HL-60 (cell line): ENCODE data around the gene TULP4.

Experiments
- DNase-seq, 2 experiments: peaks; one replicate each; pipeline ENCODE4 v3.0.0-alpha.2; 2010 to 2020; ENCODE audit warnings: low read depth in 1 of 2, low spot score in 1 of 2
- H3K27ac ChIP-seq: fragments of 250-450 bp; sonication (Bioruptor Pico); replicated peaks from 2 replicates; pipeline ENCODE4 v1.5.1; 2020; ENCODE audit warnings: mild to moderate bottlenecking, moderate library complexity
- H3K27me3 ChIP-seq: fragments of 250-450 bp; sonication (Bioruptor Pico); 2 replicates; pipeline ENCODE4 v1.5.1; 2021; ENCODE audit warnings: mild to moderate bottlenecking, moderate library complexity; ENCODE audit not compliant: insufficient read depth, poor library complexity, severe bottlenecking
- H3K4me3 ChIP-seq: replicated peaks from 2 replicates; pipeline ENCODE4 v1.5.1; 2011; ENCODE audit warnings: mild to moderate bottlenecking, control low read depth, low read length; ENCODE audit not compliant: insufficient read depth
- CTCF ChIP-seq: IDR thresholded peaks from one replicate; pipeline ENCODE4 v1.5.1; 2011; ENCODE audit warnings: low read length, control low read depth, inconsistent platforms; ENCODE audit not compliant: insufficient read depth
- GABPA ChIP-seq: IDR thresholded peaks from 2 replicates; pipeline ENCODE4 v1.6.1; 2012; ENCODE audit warnings: low read depth
- POLR2AphosphoS5 ChIP-seq: IDR thresholded peaks from 2 replicates; pipeline ENCODE4 v1.6.1; 2012; ENCODE audit warnings: low read depth
- REST ChIP-seq: IDR thresholded peaks from 2 replicates; pipeline ENCODE4 v1.6.1; 2012; ENCODE audit warnings: low read depth; ENCODE audit not compliant: insufficient replicate concordance
- SPI1 ChIP-seq: IDR thresholded peaks from 2 replicates; pipeline ENCODE4 v1.6.1; 2012; ENCODE audit warnings: low read depth, mild to moderate bottlenecking, borderline replicate concordance

Gene TULP4

GRCh38 chr6:158370805-158371204 lies 58.5 kb downstream of the TULP4 start:
- Histone ChIP-seq H3K27me3 (no peaks in the 10 kb centered on the region), H3K27ac (no peak overlapping the region), H3K4me3 (no peak overlapping the region)
- TF ChIP-seq SPI1 = no peak
- TF ChIP-seq GABPA = no peak
- no peak for TF ChIP-seq POLR2AphosphoS5
- no peak for TF ChIP-seq REST
- TF ChIP-seq CTCF = no peak
- no peak for DNase-seq

GRCh38 chr6:158371261-158371660 lies 59.0 kb downstream of the TULP4 start:
- H3K4me3 ChIP-seq = no peak overlapping the region
- DNase-seq = no peak
- no peak for TF ChIP-seq CTCF
- no peak for TF ChIP-seq REST
- TF ChIP-seq GABPA = no peak
- TF ChIP-seq SPI1 = no peak
- TF ChIP-seq POLR2AphosphoS5 = no peak
- no peak overlapping the region for H3K27ac ChIP-seq
- no peaks in the 10 kb centered on the region for H3K27me3 ChIP-seq

- TF ChIP-seq SPI1 (no peak), REST (no peak), GABPA (no peak), CTCF (no peak), POLR2AphosphoS5 (no peak)
- DNase-seq = no peak
- Histone ChIP-seq H3K27ac (no peak overlapping the region), H3K27me3 (no peaks in the 10 kb centered on the region), H3K4me3 (no peak overlapping the region)
Observed at GRCh38 chr6:158372574-158372973, 60.3 kb downstream of the TULP4 start.
